IMR-90 (cell line): Measurements from ENCODE around the gene RAD51B. TPM values are rescaled to one million over a fixed set of nuclear protein-coding genes. Genes with fewer than 3 reads are reported as not detected.
A peak's percentile ranks its signal among the peaks of the same experiment; 100 is the strongest.

ENCODE experiments used
- ATAC-seq: fragments of 200-7000 bp; cut with Tn5 transposase; 2 replicates; pipeline ENCODE4 v1.9.1; 2020; ENCODE audit warnings: low read depth, mild to moderate bottlenecking, moderate library complexity
- BruUV-seq: library from RNA; stranded (reverse); fragments of 400-500 nt; replicated peaks from 2 replicates; lab custom pipeline; 2021; lab: Mats Ljungman, UMichigan
- CTCF ChIA-PET: fragments of 300-600 bp; formaldehyde crosslinking; extraction: SDS; loops from one replicate; lab custom pipeline; 2021; ENCODE audit warnings: antibody characterized with exemption; lab: Yijun Ruan, JAX
- POLR2A ChIA-PET: fragments of 300-600 bp; sonication (Branson Sonifier 250); formaldehyde crosslinking; loops from one replicate; lab custom pipeline; 2022; ENCODE audit warnings: antibody characterized with exemption; ENCODE audit not compliant: unreplicated experiment; lab: Charles Lee
- DNase-seq: peaks from one replicate; pipeline ENCODE4 v3.0.0; 2013
- H2AFZ ChIP-seq: replicated peaks from 2 replicates; pipeline ENCODE3; 2013; ENCODE audit warnings: low read length, mild to moderate bottlenecking; ENCODE audit not compliant: poor library complexity
- H2AK5ac ChIP-seq: 2 replicates; pipeline ENCODE4 v1.6.1; 2013; ENCODE audit warnings: low read depth, low read length, inconsistent platforms
- H2AK9ac ChIP-seq: replicated peaks from 2 replicates; pipeline ENCODE3; 2013; ENCODE audit warnings: mild to moderate bottlenecking, low read depth, low read length, moderate library complexity; ENCODE audit not compliant: poor library complexity
- H2BK120ac ChIP-seq: 2 replicates; pipeline ENCODE4 v1.6.1; 2013; ENCODE audit warnings: low read depth, low read length, inconsistent platforms
- H2BK15ac ChIP-seq: 3 replicates; pipeline ENCODE4 v1.6.1; 2013; ENCODE audit warnings: low read depth, low read length, inconsistent platforms
- H2BK20ac ChIP-seq: 2 replicates; pipeline ENCODE4 v1.6.1; 2013; ENCODE audit warnings: low read depth, mild to moderate bottlenecking, inconsistent platforms, low read length, moderate library complexity
- H2BK5ac ChIP-seq: 2 replicates; pipeline ENCODE4 v1.6.1; 2013; ENCODE audit warnings: mild to moderate bottlenecking, low read depth, low read length, inconsistent platforms; ENCODE audit not compliant: poor library complexity, severe bottlenecking
- H3K14ac ChIP-seq: replicated peaks from 2 replicates; pipeline ENCODE4 v1.6.1; 2013; ENCODE audit warnings: low read depth, low read length, inconsistent platforms
- H3K18ac ChIP-seq: 2 replicates; pipeline ENCODE4 v1.6.1; 2013; ENCODE audit warnings: low read depth, low read length, control low read depth
- H3K23ac ChIP-seq: 2 replicates; pipeline ENCODE4 v1.6.1; 2013; ENCODE audit warnings: low read depth, low read length, inconsistent platforms
- H3K27ac ChIP-seq: 2 replicates; pipeline ENCODE4 v1.5.1; 2013; ENCODE audit warnings: mild to moderate bottlenecking, control low read depth, low read length; ENCODE audit not compliant: insufficient read depth
- H3K27me3 ChIP-seq: 2 replicates; pipeline ENCODE4 v1.6.1; 2013; ENCODE audit warnings: low read length; ENCODE audit not compliant: control insufficient read depth, insufficient read depth
- H3K36me3 ChIP-seq: 2 replicates; pipeline ENCODE4 v1.6.1; 2013; ENCODE audit warnings: low read length, mixed read lengths; ENCODE audit not compliant: control insufficient read depth, insufficient read depth
- H3K4ac ChIP-seq: 2 replicates; pipeline ENCODE4 v1.6.1; 2013; ENCODE audit warnings: low read depth, low read length, inconsistent platforms
- H3K4me1 ChIP-seq: 2 replicates; pipeline ENCODE4 v1.6.1; 2013; ENCODE audit warnings: low read length, mixed read lengths; ENCODE audit not compliant: control insufficient read depth, insufficient read depth
- H3K4me2 ChIP-seq: 2 replicates; pipeline ENCODE4 v1.6.1; 2013; ENCODE audit warnings: low read depth, mild to moderate bottlenecking, control low read depth, low read length, moderate library complexity
- H3K4me3 ChIP-seq: 2 replicates; pipeline ENCODE4 v1.5.1; 2013; ENCODE audit warnings: low read depth, mild to moderate bottlenecking, control low read depth, low read length, moderate library complexity; ENCODE audit not compliant: insufficient read depth
- H3K56ac ChIP-seq: 2 replicates; pipeline ENCODE4 v1.6.1; 2013; ENCODE audit warnings: low read length, inconsistent platforms; ENCODE audit not compliant: insufficient read depth; ENCODE audit errors: extremely low read depth
- H3K79me1 ChIP-seq, 2 experiments: 2 replicates each; pipeline ENCODE4 v1.6.1; 2013; ENCODE audit warnings: low read length in 2 of 2, inconsistent platforms in 1 of 2, low read depth in 1 of 2
- H3K9ac ChIP-seq: 2 replicates; pipeline ENCODE4 v1.6.1; 2013; ENCODE audit warnings: low read depth, low read length, control low read depth
- H3K9me1 ChIP-seq: 2 replicates; pipeline ENCODE4 v1.6.1; 2013; ENCODE audit warnings: low read length, inconsistent platforms; ENCODE audit not compliant: insufficient read depth
- H3K9me3 ChIP-seq: 2 replicates; pipeline ENCODE4 v1.6.1; 2013; ENCODE audit warnings: low read length; ENCODE audit not compliant: control insufficient read depth, insufficient read depth
- H4K20me1 ChIP-seq: 2 replicates; pipeline ENCODE4 v1.6.1; 2013; ENCODE audit warnings: low read length, inconsistent platforms; ENCODE audit not compliant: insufficient read depth
- H4K5ac ChIP-seq: 2 replicates; pipeline ENCODE4 v1.6.1; 2013; ENCODE audit warnings: mild to moderate bottlenecking, low read depth, low read length, control low read depth
- H4K8ac ChIP-seq, 2 experiments: 2 replicates each; pipeline ENCODE4 v1.6.1; 2013; ENCODE audit warnings: low read depth in 2 of 2, low read length in 2 of 2, control low read depth in 1 of 2, inconsistent platforms in 1 of 2
- H4K91ac ChIP-seq: 2 replicates; pipeline ENCODE4 v1.6.1; 2013; ENCODE audit warnings: low read depth, low read length, inconsistent platforms; ENCODE audit not compliant: insufficient read depth
- POLR2A ChIP-seq: IDR thresholded peaks from 2 replicates; pipeline ENCODE4 v1.6.1; 2012; ENCODE audit warnings: mild to moderate bottlenecking, low read depth, low read length
- RAD21 ChIP-seq: IDR thresholded peaks from 2 replicates; pipeline ENCODE4 v1.6.1; 2012; ENCODE audit warnings: low read length, improper control_type of control experiment
- WGBS, 2 experiments: methylation state at CpG; one replicate each; pipeline versions ENCODE4 v1.1.5 to v1.1.7; 2013; ENCODE audit warnings: missing lambda C conversion rate in 2 of 2; ENCODE audit not compliant: insufficient read length in 1 of 2; ENCODE audit errors: extremely low coverage in 2 of 2; 5-methylcytosine and 5-hydroxymethylcytosine counted together
- dilution Hi-C: fragments of 300-500 bp; cut with HindIII; formaldehyde crosslinking; loops from one replicate; pipeline ENCODE4 v1.14.3; 2018; ENCODE audit warnings: low sequenced_read_pairs; ENCODE audit not compliant: unreplicated experiment
- in situ Hi-C: fragments of 300-500 bp; cut with MboI; formaldehyde crosslinking; loops from 3 replicates; pipeline ENCODE4 v1.14.3; 2019; ENCODE audit warnings: low sequenced_read_pairs, inconsistent platforms, mixed read lengths
- intact Hi-C: fragments of 100-400 bp; cut with micrococcal nuclease; formaldehyde crosslinking; loops from 2 replicates; pipeline ENCODE4 v1.10.0; 2022
- polyA plus RNA-seq, 3 experiments: library from polyadenylated mRNA; depleted of rRNA; stranded (reverse); fragments of >200 nt; gene quantifications; 2 replicates each; pipeline ENCODE4 v1.2.3, GENCODE V29; 2012; ENCODE audit warnings: low replicate concordance in 1 of 3
- total RNA-seq: library from RNA; depleted of rRNA; stranded (reverse); fragments of >200 nt; gene quantifications from 2 replicates; pipeline ENCODE4 v1.2.3, GENCODE V29; 2012
- TF ChIP-seq, protein P1 (sequence below): fragments of 150-350 bp; IDR thresholded peaks from 2 replicates; pipeline ENCODE4 v1.6.1; 2016; ENCODE audit warnings: low read depth, mild to moderate bottlenecking, low read length, moderate library complexity, borderline replicate concordance
- TF ChIP-seq, protein P2 (sequence below): fragments of 150-350 bp; IDR thresholded peaks from 2 replicates; pipeline ENCODE4 v1.6.1; 2017; ENCODE audit warnings: mild to moderate bottlenecking, antibody characterized with exemption, low read length, low read depth

The RAD51B gene
- total and polyA plus RNA-seq, 2 of the 4 experiments (the other 2 are of a cell fraction) = 5.1 to 18.8 TPM

DNA sequence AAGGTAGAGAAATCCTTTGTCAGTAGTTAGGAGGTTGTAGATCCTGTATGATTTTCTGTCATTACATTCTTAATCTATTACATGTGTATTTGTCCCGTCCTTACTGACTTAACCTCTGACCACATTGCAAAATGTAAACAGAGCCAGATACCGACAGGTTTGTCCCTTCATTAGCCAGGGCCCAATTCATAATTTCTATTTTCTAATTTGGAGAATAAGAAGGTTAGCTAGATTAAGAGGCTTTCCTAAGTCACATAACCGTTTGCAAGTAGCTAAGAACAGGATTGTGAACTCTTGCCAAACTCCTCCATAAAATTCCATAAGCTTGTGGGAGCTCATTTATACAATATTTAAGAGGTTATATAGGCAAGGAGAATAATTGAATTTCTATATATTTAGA is 352.6 kb downstream of the RAD51B start:
- CTCF ChIA-PET = interaction anchor here (0.6 kb wide), 1 partner anchor 77 kb away, joined by 3 read pairs; no protein-coding TSS in a partner anchor
- H2BK120ac ChIP-seq = no peak overlapping the region
- H2AFZ ChIP-seq = no peak overlapping the region
- no peaks in the 10 kb centered on the region; the same call in 1 of the 2 replicates for H4K20me1 ChIP-seq
- H3K14ac ChIP-seq = no peak overlapping the region
- intact Hi-C loops = no loop called here
- no peak overlapping the region for H3K27ac ChIP-seq
- ATAC-seq (no peak), DNase-seq (no peak)
- no peaks in the 10 kb centered on the region for H3K9me3 ChIP-seq
- H2BK20ac ChIP-seq = no peak overlapping the region
- no peaks in the 10 kb centered on the region for H3K79me1 ChIP-seq
- H3K23ac ChIP-seq = no peak overlapping the region
- 0 out of 3 replicates have a peak overlapping the region, but pooled peaks have one; percentile 24 for H2BK15ac ChIP-seq
- no peak overlapping the region for H4K91ac ChIP-seq
- no peak overlapping the region for H2BK5ac ChIP-seq
- TF ChIP-seq RAD21 (no peak), POLR2A (no peak)
- TF ChIP-seq, protein P1, sequence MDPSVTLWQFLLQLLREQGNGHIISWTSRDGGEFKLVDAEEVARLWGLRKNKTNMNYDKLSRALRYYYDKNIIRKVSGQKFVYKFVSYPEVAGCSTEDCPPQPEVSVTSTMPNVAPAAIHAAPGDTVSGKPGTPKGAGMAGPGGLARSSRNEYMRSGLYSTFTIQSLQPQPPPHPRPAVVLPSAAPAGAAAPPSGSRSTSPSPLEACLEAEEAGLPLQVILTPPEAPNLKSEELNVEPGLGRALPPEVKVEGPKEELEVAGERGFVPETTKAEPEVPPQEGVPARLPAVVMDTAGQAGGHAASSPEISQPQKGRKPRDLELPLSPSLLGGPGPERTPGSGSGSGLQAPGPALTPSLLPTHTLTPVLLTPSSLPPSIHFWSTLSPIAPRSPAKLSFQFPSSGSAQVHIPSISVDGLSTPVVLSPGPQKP = no peak
- TF ChIP-seq, protein P2, sequence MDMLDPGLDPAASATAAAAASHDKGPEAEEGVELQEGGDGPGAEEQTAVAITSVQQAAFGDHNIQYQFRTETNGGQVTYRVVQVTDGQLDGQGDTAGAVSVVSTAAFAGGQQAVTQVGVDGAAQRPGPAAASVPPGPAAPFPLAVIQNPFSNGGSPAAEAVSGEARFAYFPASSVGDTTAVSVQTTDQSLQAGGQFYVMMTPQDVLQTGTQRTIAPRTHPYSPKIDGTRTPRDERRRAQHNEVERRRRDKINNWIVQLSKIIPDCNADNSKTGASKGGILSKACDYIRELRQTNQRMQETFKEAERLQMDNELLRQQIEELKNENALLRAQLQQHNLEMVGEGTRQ = no peak
- in situ Hi-C loops = no loop called here
- no peak overlapping the region for H2AK5ac ChIP-seq
- peaks cover 3% of the 10 kb centered on the region for H3K9me1 ChIP-seq
- no peak overlapping the region for H3K4me2 ChIP-seq
- H4K5ac ChIP-seq = no peak overlapping the region; the same call in 1 of the 2 replicates
- peaks cover 11% of the 10 kb centered on the region for H3K4me1 ChIP-seq
- H2AK9ac ChIP-seq = no peak overlapping the region
- no peak overlapping the region for H3K4me3 ChIP-seq
- dilution Hi-C loops = no loop called here
- no peak overlapping the region; the same call in 1 of the 2 replicates for H3K56ac ChIP-seq
- POLR2A ChIA-PET = no interaction called here
- H3K4ac ChIP-seq = no peak overlapping the region
- H3K27me3 ChIP-seq = no peaks in the 10 kb centered on the region
- WGBS, 2 experiments = no CpG with 5 or more reads among the region's 3 CpGs
- no peaks in the 10 kb centered on the region for H3K36me3 ChIP-seq
- H3K9ac ChIP-seq = no peak overlapping the region
- BruUV-seq = no TSS peak
- H4K8ac ChIP-seq = no peak overlapping the region
- H3K18ac ChIP-seq = peak overlapping the region; percentile 53; the same call in 1 of the 2 replicates
